Adipocyte (in vitro differentiated cells): ENCODE results near the gene BUB1B.
"Not testable (repeated sequence)": the region's sequence is repeated elsewhere in the genome, so short reads cannot be mapped to it uniquely, and the experiment has no call there.

ENCODE experiments used
- DNase-seq: peaks from one replicate; pipeline ENCODE4 v3.0.0-alpha.2; 2015; ENCODE audit warnings: low read depth
- H3K27me3 ChIP-seq: replicated peaks from 2 replicates; pipeline ENCODE4 v1.7.0; 2013; ENCODE audit warnings: mild to moderate bottlenecking, low read length, moderate library complexity; ENCODE audit not compliant: control insufficient read depth, insufficient read depth
- H3K36me3 ChIP-seq: 2 replicates; pipeline ENCODE4 v1.7.0; 2013; ENCODE audit warnings: low read length, mild to moderate bottlenecking, moderate library complexity; ENCODE audit not compliant: control insufficient read depth, insufficient read depth, severe bottlenecking
- H3K4me1 ChIP-seq: 2 replicates; pipeline ENCODE4 v1.7.0; 2013; ENCODE audit warnings: mild to moderate bottlenecking, low read length, moderate library complexity; ENCODE audit not compliant: control insufficient read depth, insufficient read depth
- H3K4me3 ChIP-seq: 2 replicates; pipeline ENCODE4 v1.7.0; 2013; ENCODE audit warnings: mild to moderate bottlenecking, low read length, moderate library complexity
- H3K9ac ChIP-seq: 2 replicates; pipeline ENCODE4 v1.7.0; 2013; ENCODE audit warnings: mild to moderate bottlenecking, low read length, moderate library complexity
- H3K9me3 ChIP-seq: 2 replicates; pipeline ENCODE4 v1.7.0; 2013; ENCODE audit warnings: mild to moderate bottlenecking, low read length, moderate library complexity; ENCODE audit not compliant: control insufficient read depth

BUB1B gene

DNA sequence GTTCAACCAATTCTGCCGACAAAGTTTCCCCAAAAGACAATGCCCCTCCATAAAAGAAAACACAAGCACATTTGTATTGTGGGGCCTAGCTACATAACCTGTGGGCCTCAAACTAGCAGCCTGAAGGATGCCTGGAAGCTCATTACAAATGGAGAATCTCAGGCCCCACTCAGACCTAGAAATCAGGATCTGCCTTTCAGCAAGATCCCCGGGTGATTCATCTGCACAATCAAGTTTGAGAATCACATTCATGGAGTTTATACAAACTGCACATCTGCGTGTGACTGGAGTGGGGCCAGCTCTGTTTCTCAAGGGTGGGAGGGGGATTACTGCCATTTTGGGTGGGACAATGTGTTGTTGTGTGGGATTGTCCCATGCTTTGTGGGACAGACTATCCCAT lies 36.5 kb upstream of the BUB1B start:
- not testable (repeated sequence) for H3K9me3 ChIP-seq, H3K4me1 ChIP-seq, H3K36me3 ChIP-seq, H3K4me3 ChIP-seq, DNase-seq, H3K9ac ChIP-seq
- H3K27me3 ChIP-seq, result peaks cover 37% of the 10 kb centered on the region

DNA sequence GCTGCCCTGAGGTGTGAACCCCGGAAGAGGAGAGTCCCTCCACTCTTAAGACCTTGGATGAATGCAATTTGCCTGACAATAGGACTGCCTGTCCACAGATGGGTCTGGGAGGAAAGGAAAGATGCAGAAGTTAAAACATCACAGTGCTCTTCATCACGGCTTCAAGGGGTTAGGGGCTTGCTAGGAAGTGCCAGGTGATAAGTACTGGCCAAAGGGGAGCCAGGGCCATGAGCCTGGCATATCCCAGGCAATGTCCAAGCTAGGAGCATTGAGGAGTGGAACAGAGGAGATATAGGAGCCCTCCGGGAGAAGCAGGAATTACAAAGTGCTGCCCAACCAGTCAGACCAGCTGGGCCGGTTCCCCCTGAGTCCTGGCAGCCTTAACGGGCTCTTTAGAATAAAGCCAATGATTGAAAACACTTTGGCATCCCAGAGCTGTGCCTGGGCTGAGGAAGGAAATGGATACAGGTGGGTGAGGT lies 36.0 kb upstream of the BUB1B start:
- not testable (repeated sequence) for DNase-seq, H3K36me3 ChIP-seq

DNA sequence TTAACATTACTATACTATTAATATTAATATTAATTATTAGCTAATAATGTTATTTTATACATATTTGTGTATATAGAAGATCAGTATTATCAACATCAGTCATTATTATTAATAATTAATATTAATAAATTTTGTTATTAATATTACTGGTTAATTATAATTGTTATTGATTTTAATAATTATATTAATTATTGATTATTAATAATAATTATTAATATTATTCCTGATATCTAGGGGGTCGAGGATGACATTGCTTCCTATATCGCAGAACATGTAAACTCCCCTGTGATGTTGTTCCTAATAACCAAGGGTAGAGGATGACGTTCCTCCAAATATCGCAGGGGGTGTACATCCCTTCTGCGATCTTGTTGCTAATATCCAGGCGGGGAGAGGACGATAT lies 34.9 kb upstream of the BUB1B start:
- no peaks in the 10 kb centered on the region for H3K9me3 ChIP-seq
- no peaks in the 10 kb centered on the region for H3K4me1 ChIP-seq
- peaks cover 40% of the 10 kb centered on the region for H3K27me3 ChIP-seq
- H3K4me3 ChIP-seq, result no peak overlapping the region
- DNase-seq, result no peak
- no peaks in the 10 kb centered on the region for H3K36me3 ChIP-seq
- no peak overlapping the region for H3K9ac ChIP-seq

More for the DNA sequence above, 36.0 kb upstream of the BUB1B start:
- not testable (repeated sequence) for H3K4me1 ChIP-seq, H3K9ac ChIP-seq, H3K9me3 ChIP-seq, H3K4me3 ChIP-seq
- H3K27me3 ChIP-seq, result peaks cover 40% of the 10 kb centered on the region

DNA sequence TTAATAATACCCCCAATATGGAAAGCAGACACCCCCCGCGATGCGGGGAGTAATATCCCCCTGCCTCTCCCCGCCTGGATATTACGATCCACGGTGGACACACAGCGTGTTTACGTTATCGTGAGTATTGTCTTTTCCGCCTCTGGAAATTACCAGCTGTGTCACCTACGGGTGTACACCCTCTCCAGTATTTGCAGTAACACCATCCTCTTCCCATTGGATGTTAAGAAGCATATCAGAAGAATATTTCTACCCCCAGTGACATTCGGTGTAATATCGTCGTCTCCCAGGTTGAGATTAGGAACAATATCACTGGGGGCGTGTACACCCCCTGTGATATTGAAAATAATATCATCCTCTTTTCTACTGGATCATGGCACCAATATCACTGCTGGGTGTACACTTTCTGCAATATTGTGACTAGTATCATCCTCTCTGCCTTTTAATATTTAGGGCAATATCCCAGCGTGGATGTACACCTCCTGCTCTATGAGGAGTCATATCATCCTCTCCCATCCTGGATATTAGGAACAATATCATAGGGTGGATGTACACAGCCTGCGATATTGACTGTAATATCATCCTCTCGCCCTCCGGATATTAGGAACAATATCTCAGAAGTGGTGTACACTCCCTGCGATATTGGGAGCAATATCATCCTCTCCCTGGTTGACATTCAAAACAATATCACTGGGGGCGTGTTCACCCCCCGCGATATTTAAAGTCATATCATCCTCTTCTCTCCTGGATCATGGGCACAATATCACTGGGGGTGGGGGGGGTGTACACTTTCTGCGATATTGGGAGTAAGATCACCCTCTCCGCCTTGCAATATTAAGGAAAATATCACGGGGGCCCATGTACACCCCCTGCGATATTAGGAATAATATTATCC lies 31.9 kb upstream of the BUB1B start:
- H3K4me1 ChIP-seq, result no peaks in the 10 kb centered on the region
- no peak overlapping the region for H3K4me3 ChIP-seq
- peaks cover 47% of the 10 kb centered on the region for H3K27me3 ChIP-seq
- H3K36me3 ChIP-seq, result no peaks in the 10 kb centered on the region
- DNase-seq, result no peak
- H3K9me3 ChIP-seq, result no peaks in the 10 kb centered on the region
- H3K9ac ChIP-seq, result no peak overlapping the region

DNA sequence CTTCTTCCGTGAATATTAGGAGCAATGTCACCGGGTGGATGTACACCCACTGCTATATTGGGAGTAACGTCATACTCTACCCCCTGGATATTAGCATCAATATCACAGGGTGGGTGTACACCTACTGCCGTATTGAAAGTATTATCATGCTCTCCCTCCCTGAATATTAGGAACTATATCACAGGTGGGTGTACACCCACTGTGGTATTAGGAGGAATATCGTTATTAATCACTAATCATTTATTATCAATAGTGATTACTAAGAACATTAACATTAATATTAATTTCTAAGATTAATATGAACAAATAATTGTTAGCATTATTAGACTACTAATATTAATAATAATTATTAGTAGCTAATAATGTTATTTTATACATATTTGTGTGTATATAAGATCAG lies 30.8 kb upstream of the BUB1B start:
- Histone ChIP-seq H3K9ac (no peak overlapping the region), H3K36me3 (no peaks in the 10 kb centered on the region), H3K9me3 (no peaks in the 10 kb centered on the region), H3K27me3 (peaks cover 47% of the 10 kb centered on the region), H3K4me1 (no peaks in the 10 kb centered on the region), H3K4me3 (no peak overlapping the region)
- no peak for DNase-seq

DNA sequence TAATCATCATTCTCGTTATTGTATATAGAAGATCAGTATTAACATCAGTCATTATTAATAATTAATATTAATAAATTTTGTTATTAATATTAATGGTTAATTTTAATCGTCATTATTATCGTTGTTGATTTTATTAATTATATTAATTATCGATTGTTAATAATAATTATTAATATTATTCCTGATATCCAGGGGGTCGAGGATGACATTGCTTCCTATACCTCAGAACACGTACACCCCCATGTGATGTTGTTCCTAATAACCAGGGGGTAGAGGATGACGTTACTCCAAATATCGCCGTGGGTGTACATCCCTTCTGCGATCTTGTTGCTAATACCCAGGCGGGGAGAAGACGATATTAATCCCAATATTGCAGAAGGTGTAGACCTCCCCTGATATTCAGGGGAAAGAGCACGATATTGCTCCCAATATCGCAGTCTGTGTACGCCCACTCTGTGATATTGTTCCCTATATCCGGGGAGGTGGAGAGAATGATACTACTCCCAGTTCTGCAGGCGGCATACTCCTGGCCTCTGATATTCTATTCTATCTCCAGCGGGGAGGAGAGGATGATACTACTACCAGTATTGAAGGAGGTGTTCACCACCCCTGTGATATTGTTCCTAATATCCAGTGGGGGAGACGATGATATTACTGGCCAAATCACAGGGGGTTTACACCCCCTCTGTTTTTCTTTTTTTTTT lies 29.9 kb upstream of the BUB1B start:
- Histone ChIP-seq H3K4me3 (no peak overlapping the region), H3K9ac (no peak overlapping the region), H3K36me3 (no peaks in the 10 kb centered on the region), H3K9me3 (no peaks in the 10 kb centered on the region), H3K4me1 (no peaks in the 10 kb centered on the region), H3K27me3 (peaks cover 47% of the 10 kb centered on the region)
- no peak for DNase-seq

DNA sequence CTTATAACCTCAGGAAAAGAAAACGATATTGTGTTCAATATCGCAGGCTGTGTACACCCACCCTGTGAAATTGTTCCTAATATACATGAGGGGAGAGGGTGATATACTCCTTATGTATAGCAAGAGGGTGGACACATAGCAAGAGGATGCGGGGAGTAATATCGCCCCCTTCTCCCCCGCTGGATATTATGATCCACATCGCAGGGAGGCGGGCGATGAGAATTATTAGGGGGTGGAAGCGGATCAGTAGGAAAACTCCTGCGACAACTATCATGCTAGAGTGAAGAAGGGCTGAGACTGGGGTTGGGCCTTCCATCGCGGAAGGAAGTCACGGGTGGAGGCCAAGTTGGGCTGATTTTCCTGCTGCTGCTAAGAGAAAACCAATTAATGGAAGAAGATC lies 27.3 kb upstream of the BUB1B start:
- Histone ChIP-seq H3K36me3 (no peaks in the 10 kb centered on the region), H3K9ac (no peak overlapping the region), H3K27me3 (peaks cover 29% of the 10 kb centered on the region), H3K9me3 (no peaks in the 10 kb centered on the region), H3K4me3 (no peak overlapping the region), H3K4me1 (no peaks in the 10 kb centered on the region)
- DNase-seq, result no peak

DNA sequence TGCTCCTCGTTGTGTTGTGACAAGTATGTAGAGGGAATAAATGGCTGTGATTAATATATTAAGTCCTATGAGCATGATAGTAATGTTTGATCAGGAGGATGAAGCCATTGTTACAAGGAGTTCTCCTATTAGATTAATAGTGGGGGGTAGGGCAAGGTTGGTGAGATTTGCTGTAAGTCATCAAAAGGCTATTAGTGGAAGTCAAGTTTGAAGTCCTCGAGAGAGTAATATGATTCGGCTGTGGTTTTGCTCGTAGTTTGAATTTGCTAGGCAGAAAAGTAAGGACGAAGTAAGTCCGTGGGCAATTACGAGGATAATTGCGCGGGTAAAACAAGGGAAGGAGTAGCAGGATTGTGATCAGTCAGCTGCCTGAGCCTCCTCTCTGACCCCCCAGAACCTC lies 26.0 kb upstream of the BUB1B start:
- Histone ChIP-seq H3K36me3 (no peaks in the 10 kb centered on the region), H3K9ac (no peak overlapping the region), H3K9me3 (no peaks in the 10 kb centered on the region), H3K4me3 (no peak overlapping the region), H3K4me1 (no peaks in the 10 kb centered on the region), H3K27me3 (peaks cover 18% of the 10 kb centered on the region)
- no peak for DNase-seq

DNA sequence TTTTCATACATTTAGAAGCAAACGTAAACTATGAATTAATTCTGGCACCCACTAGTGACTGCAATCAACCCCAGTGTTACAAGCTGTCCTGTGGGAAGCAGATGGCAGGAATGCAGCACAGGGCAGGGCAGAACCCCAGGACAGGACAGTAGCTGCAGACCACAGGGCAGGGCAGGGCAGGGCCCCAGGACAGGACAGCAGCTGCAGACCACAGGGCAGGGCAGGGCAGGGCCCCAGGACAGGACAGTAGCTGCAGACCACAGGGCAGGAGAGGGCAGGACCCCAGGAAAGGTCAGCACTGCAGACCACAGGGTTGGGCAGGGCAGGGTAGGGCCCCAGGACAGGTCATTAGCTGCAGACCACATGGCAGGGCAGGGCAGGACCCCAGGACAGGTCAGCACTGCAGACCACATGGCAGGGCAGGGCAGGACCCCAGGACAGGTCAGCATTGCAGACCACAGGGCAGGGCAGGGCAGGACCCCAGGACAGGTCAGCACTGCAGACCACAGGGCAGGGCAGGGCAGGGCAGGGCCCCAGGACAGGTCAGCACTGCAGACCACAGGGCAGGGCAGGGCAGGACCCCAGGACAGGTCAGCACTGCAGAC lies 24.9 kb upstream of the BUB1B start:
- H3K4me3 ChIP-seq, H3K4me1 ChIP-seq, H3K9ac ChIP-seq, DNase-seq, H3K9me3 ChIP-seq, H3K36me3 ChIP-seq: not testable (repeated sequence)
- peaks cover 18% of the 10 kb centered on the region for H3K27me3 ChIP-seq

DNA sequence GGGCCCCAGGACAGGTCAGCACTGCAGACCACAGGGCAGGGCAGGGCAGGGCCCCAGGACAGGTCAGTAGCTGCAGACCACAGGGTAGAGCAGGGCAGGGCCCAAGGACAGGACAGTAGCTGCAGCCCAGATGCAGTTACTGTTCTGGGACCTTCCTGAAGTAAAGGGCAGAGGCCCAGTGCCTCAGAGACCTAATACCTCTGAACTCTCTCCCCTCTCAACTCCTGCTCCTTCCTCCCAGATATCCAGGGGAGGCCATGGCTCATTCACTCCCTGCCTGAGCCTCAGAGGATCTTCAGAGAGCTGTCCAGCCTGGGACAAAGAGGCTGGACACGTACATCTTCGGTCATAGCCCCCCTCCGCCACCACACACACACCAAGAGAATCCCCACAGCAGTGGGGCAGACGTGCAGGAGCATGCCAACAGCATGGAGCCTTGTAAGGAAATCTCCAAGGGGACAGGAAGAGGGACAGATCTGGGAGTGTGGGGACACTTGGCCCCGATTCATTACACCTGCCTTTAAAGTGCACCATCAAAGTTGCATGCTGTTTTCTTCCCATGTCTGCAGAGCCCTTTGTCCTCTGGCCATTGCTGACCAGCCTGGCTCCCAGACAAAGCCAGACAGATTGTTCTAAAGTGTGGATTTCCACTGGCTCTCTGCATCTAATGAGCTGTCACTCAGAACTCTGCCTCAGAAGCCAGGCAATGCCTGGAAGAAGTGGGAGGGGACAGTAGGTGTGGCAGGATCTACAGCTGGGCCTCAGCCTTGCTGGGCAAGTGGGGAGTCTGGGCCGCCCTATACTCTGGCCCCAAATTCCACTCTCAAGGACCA lies 24.2 kb upstream of the BUB1B start:
- Histone ChIP-seq H3K4me1 (no peaks in the 10 kb centered on the region), H3K27me3 (peaks cover 11% of the 10 kb centered on the region), H3K9ac (no peak overlapping the region), H3K36me3 (no peaks in the 10 kb centered on the region), H3K9me3 (no peaks in the 10 kb centered on the region), H3K4me3 (no peak overlapping the region)
- DNase-seq, result no peak
